ENCODE data around the gene SPSB1.

Gene SPSB1

GRCh38 chr1:9410737-9411297, 118.1 kb downstream of the SPSB1 start:
- TF ChIP-seq CTCF (conservative IDR thresholded peaks at IDR 0.05; ENCODE audit: low read depth, low read length) = no peak
- peak; percentile 51 for DNase-seq (ENCODE audit: low read depth)

GRCh38 chr1:9413071-9413876, 120.6 kb downstream of the SPSB1 start:
- no peak for TF ChIP-seq CTCF (conservative IDR thresholded peaks at IDR 0.05; ENCODE audit: low read depth, low read length)
- no peak overlapping the region for H3K4me3 ChIP-seq (ENCODE audit: low read length)
- peak; percentile 80 for DNase-seq (ENCODE audit: low read depth)

More at GRCh38 chr1:9410737-9411297, 118.1 kb downstream of the SPSB1 start:
- H3K4me3 ChIP-seq (ENCODE audit: low read length) = no peak overlapping the region

GRCh38 chr1:9413877-9414213, 121.2 kb downstream of the SPSB1 start:
- no peak overlapping the region for H3K4me3 ChIP-seq (ENCODE audit: low read length)
- peak; percentile 19 for DNase-seq (ENCODE audit: low read depth)
- TF ChIP-seq CTCF (conservative IDR thresholded peaks at IDR 0.05; ENCODE audit: low read depth, low read length) = no peak

GRCh38 chr1:9416506-9416905, 123.8 kb downstream of the SPSB1 start:
- TF ChIP-seq CTCF (conservative IDR thresholded peaks at IDR 0.05; ENCODE audit: low read depth, low read length) = no peak
- H3K4me3 ChIP-seq (ENCODE audit: low read length) = no peak overlapping the region
- DNase-seq (ENCODE audit: low read depth) = no peak

GRCh38 chr1:9416918-9417500, 124.3 kb downstream of the SPSB1 start:
- DNase-seq (ENCODE audit: low read depth) = no peak
- no peak overlapping the region for H3K4me3 ChIP-seq (ENCODE audit: low read length)
- no peak for TF ChIP-seq CTCF (conservative IDR thresholded peaks at IDR 0.05; ENCODE audit: low read depth, low read length)

GRCh38 chr1:9417695-9418094, 125.0 kb downstream of the SPSB1 start:
- no peak for TF ChIP-seq CTCF (conservative IDR thresholded peaks at IDR 0.05; ENCODE audit: low read depth, low read length)
- no peak overlapping the region for H3K4me3 ChIP-seq (ENCODE audit: low read length)
- no peak for DNase-seq (ENCODE audit: low read depth)

- TF ChIP-seq CTCF (conservative IDR thresholded peaks at IDR 0.05; ENCODE audit: low read depth, low read length) = no peak
- no peak overlapping the region for H3K4me3 ChIP-seq (ENCODE audit: low read length)
- DNase-seq (ENCODE audit: low read depth) = no peak
Observed at GRCh38 chr1:9418851-9419250, 126.2 kb downstream of the SPSB1 start.
